ENCODE data around the gene TSPOAP1.

Gene TSPOAP1

GRCh38 chr17:58269557-58270291, 58.9 kb downstream of the TSPOAP1 start:
- TF ChIP-seq TAF1 (IDR thresholded peaks at IDR 0.05; ENCODE audit: borderline replicate concordance, insufficient read depth, low read length) (no peak), REST (IDR thresholded peaks at IDR 0.05; ENCODE audit: insufficient read depth in 1 of 2, low read depth in 2 of 2, low read length in 2 of 2) (no peak)

- TF ChIP-seq TAF1 (IDR thresholded peaks at IDR 0.05; ENCODE audit: borderline replicate concordance, insufficient read depth, low read length) (no peak), POLR2AphosphoS5 (IDR thresholded peaks at IDR 0.05; ENCODE audit: low read depth, low read length) (no peak), REST (IDR thresholded peaks at IDR 0.05; ENCODE audit: insufficient read depth in 1 of 2, low read depth in 2 of 2, low read length in 2 of 2) (no peak), FOXP2 (optimal IDR thresholded peaks at IDR 0.05; ENCODE audit: borderline replicate concordance, extremely low read depth, extremely low read length, insufficient read depth) (no peak), SIN3A (IDR thresholded peaks at IDR 0.05; ENCODE audit: borderline replicate concordance, insufficient read depth, low read length) (no peak)
Measured at GRCh38 chr17:58268774-58269556, 59.6 kb downstream of the TSPOAP1 start.

GRCh38 chr17:58268326-58268725, 60.3 kb downstream of the TSPOAP1 start:
- no peak for TF ChIP-seq FOXP2 (optimal IDR thresholded peaks at IDR 0.05; ENCODE audit: borderline replicate concordance, extremely low read depth, extremely low read length, insufficient read depth)
- TF ChIP-seq REST (IDR thresholded peaks at IDR 0.05; ENCODE audit: insufficient read depth in 1 of 2, low read depth in 2 of 2, low read length in 2 of 2) = no peak
- no peak for TF ChIP-seq TAF1 (IDR thresholded peaks at IDR 0.05; ENCODE audit: borderline replicate concordance, insufficient read depth, low read length)
- TF ChIP-seq POLR2AphosphoS5 (IDR thresholded peaks at IDR 0.05; ENCODE audit: low read depth, low read length) = no peak
- TF ChIP-seq SIN3A (IDR thresholded peaks at IDR 0.05; ENCODE audit: borderline replicate concordance, insufficient read depth, low read length) = no peak

DNA sequence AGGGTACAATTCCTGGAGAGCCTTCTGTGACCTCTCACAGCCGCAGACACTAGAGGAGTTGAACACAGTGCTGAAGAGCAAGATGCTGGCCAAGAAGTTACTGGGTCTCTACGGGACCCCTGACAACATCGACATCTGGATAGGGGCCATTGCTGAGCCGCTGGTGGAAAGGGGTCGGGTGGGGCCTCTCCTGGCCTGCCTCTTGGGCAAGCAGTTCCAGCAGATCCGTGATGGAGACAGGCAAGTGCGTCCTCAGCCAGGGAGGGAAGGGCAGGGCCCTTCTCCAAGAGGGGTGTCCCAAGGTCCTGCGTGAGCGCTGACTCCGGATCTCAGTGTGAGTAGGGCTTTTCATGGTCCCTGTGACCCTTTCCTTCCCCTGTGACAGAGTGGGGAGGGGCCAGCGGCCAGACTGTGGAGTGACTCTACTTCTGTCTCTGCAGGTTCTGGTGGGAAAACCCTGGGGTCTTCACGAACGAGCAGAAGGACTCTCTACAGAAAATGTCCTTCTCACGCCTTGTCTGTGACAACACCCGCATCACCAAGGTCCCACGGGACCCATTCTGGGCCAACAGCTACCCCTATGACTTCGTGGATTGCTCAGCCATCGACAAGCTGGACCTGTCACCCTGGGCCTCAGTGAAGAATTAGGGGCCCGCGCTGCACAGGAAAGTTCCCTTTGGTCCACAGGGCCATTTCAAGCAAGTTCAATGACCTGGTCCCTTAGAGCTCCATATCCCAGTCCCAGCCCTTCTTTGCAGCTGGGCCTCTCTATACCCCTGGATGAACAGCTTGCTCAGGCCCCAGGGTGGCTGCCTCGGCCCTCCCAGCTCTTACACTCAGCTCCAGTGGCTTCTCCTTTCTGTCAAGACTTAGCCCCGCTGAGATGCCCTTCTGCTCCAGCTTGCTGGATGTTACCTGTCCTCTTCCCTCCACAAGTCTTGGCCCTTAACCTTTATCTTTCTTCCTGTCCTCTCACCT, 61.0 kb downstream of the TSPOAP1 start:
- TF ChIP-seq TAF1 (IDR thresholded peaks at IDR 0.05; ENCODE audit: borderline replicate concordance, insufficient read depth, low read length) (no peak), SIN3A (IDR thresholded peaks at IDR 0.05; ENCODE audit: borderline replicate concordance, insufficient read depth, low read length) (no peak), FOXP2 (optimal IDR thresholded peaks at IDR 0.05; ENCODE audit: borderline replicate concordance, extremely low read depth, extremely low read length, insufficient read depth) (no peak), POLR2AphosphoS5 (IDR thresholded peaks at IDR 0.05; ENCODE audit: low read depth, low read length) (no peak), REST (IDR thresholded peaks at IDR 0.05; ENCODE audit: insufficient read depth in 1 of 2, low read depth in 2 of 2, low read length in 2 of 2) (no peak)

Measured in PFSK-1 (cell line).